ENCODE results near the gene MAP7.

DNA sequence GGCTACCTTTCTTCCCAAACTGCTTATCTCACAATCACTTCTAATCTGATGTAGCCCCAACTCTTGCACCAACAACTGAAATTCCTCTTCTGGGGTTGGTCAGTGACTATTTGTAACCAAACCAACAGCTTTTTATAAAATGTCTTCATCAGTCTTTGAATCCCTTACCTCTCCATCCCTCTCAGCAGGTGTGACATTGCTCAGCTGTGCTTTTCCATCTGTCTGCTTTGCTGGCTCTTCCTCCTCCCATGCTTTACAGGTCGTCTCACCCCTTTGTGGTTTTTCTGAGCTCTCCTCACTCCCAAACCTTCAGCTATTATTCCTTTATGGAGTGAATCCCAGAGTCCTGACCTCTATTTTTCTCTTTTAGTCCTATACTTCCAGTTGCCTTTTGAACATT is 5.9 kb downstream of the MAP7 start:
- TF ChIP-seq, protein P1, sequence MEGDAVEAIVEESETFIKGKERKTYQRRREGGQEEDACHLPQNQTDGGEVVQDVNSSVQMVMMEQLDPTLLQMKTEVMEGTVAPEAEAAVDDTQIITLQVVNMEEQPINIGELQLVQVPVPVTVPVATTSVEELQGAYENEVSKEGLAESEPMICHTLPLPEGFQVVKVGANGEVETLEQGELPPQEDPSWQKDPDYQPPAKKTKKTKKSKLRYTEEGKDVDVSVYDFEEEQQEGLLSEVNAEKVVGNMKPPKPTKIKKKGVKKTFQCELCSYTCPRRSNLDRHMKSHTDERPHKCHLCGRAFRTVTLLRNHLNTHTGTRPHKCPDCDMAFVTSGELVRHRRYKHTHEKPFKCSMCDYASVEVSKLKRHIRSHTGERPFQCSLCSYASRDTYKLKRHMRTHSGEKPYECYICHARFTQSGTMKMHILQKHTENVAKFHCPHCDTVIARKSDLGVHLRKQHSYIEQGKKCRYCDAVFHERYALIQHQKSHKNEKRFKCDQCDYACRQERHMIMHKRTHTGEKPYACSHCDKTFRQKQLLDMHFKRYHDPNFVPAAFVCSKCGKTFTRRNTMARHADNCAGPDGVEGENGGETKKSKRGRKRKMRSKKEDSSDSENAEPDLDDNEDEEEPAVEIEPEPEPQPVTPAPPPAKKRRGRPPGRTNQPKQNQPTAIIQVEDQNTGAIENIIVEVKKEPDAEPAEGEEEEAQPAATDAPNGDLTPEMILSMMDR (IDR thresholded peaks at IDR 0.05) = no peak
- TF ChIP-seq POLR2A (IDR thresholded peaks at IDR 0.05) (no peak), POLR2AphosphoS5 (IDR thresholded peaks at IDR 0.05) (no peak)
